Activated naive CD8-positive, alpha-beta T cell treated with anti-CD3 and anti-CD28 coated beads, Interleukin-2, amount 50 U/mL, for 24 hours (primary cell): Measurements from ENCODE around the gene SHISA7.
"Not testable (repeated sequence)": the region's sequence is repeated elsewhere in the genome, so short reads cannot be mapped to it uniquely, and the experiment has no call there.

Experiments
- ATAC-seq: fragments of 150-1000 bp; cut with Tn5 transposase; one replicate; pipeline ENCODE4 v1.10.0; 2021
- DNase-seq: peaks from one replicate; pipeline ENCODE4 v3.0.0; 2021
- H3K27ac Mint-ChIP-seq: one replicate; pipeline ENCODE4 v1.8.0; 2021; ENCODE audit warnings: mild to moderate bottlenecking, mixed read lengths
- H3K27me3 Mint-ChIP-seq: one replicate; pipeline ENCODE4 v1.8.0; 2021; ENCODE audit warnings: mixed read lengths
- H3K36me3 Mint-ChIP-seq: one replicate; pipeline ENCODE4 v1.8.0; 2021; ENCODE audit warnings: low read depth, mixed read lengths
- H3K4me1 Mint-ChIP-seq: one replicate; pipeline ENCODE4 v1.8.0; 2021; ENCODE audit warnings: mixed read lengths
- H3K4me3 Mint-ChIP-seq: one replicate; pipeline ENCODE4 v1.8.0; 2021; ENCODE audit warnings: mild to moderate bottlenecking, moderate library complexity, mixed read lengths
- H3K9me3 Mint-ChIP-seq: one replicate; pipeline ENCODE4 v1.8.0; 2021; ENCODE audit warnings: mixed read lengths

Gene SHISA7

DNA sequence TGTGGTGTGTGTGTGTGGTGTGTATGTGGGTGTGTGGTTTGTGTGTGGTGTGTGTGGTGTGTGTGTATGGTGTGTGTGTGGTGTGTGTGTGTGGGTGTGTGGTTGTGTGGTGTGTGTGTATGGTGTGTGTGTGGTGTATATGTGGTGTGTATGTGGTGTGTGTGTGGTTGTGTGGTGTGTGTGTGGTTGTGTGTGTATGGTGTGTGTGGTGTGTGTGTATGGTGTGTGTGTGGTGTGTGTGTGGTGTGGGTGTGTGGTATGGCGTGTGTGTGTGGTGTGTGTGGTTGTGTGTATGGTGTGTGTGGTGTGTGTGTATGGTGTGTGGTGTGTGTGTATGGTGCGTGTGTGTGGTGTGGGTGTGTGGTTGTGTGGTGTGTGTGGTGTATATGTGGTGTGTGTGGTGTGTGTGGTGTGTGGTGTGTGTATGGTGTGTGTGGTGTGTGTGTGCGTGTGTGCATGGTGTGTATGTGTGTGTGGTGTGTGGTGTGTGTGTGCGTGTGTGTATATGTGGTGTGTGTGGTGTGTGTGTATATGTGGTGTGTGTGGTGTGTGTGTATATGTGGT, 8.7 kb downstream of the SHISA7 start:
- DNase-seq (no peak), ATAC-seq (no peak)
- Mint-ChIP-seq H3K4me1 (peaks cover 1% of the 10 kb centered on the region), H3K9me3 (peaks cover 5% of the 10 kb centered on the region), H3K36me3 (no peaks in the 10 kb centered on the region), H3K27ac (no peak overlapping the region), H3K4me3 (no peak overlapping the region), H3K27me3 (peaks cover 51% of the 10 kb centered on the region)

DNA sequence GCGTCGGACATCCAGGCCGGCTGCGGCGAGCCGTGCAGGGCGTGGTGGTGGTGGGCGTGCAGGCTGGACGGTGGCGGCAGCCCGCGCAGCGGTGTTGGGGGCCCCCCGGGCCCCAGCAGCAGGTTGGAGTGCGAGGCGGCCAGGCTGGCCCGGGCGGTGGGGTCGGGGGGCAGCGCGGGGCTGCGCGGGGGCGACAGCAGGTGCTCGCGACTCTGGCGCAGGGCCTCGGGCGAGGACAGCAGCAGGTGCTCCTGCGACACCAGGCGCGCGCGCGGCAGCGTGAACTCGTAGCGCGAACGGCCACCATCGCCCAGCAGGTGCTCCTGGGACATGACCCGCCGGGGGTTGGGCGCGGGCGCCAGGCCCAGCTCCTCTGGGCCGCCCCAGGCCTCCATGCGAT, 9.8 kb downstream of the SHISA7 start:
- Mint-ChIP-seq H3K36me3 (no peaks in the 10 kb centered on the region), H3K27ac (no peak overlapping the region), H3K9me3 (peaks cover 5% of the 10 kb centered on the region), H3K4me1 (peaks cover 2% of the 10 kb centered on the region), H3K27me3 (peaks cover 45% of the 10 kb centered on the region), H3K4me3 (no peak overlapping the region)
- DNase-seq = no peak
- ATAC-seq = no peak

DNA sequence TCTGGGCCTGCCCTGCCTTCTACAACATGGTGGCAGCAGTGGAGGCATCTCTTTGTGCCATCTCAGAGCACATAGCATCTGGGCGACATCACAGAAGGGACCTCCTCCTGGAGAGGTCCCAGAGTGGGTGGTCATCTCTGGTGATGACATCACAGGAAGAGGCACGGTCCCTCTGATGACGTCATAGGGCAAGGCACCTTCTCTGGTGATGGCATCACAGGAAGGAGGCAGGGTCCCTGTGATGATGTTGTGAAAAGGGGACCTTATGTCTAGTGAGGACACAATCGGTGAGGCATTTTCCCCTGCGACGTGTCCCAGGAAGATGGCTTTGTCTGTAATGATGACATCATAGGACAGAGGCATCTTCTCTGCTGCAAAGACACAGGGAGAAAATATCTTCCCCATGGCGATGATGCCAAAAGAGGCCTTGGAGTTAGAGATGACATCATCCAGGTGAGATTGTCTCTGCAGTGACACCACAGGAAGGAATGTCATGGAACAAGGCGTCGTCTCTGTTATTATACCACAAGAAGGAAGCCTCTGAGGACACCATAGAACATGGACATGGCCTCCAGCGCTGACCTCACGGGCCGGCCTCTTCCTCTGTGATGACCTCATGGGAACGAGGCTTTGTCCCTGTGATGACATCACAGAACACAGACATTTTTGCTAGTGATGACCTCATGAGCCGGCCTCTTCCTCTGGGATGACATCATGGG, 10.7 kb downstream of the SHISA7 start:
- Mint-ChIP-seq H3K36me3 (no peaks in the 10 kb centered on the region), H3K27me3 (peaks cover 39% of the 10 kb centered on the region), H3K27ac (no peak overlapping the region), H3K4me1 (peaks cover 2% of the 10 kb centered on the region), H3K4me3 (no peak overlapping the region), H3K9me3 (peaks cover 5% of the 10 kb centered on the region)
- DNase-seq (no peak), ATAC-seq (no peak)

DNA sequence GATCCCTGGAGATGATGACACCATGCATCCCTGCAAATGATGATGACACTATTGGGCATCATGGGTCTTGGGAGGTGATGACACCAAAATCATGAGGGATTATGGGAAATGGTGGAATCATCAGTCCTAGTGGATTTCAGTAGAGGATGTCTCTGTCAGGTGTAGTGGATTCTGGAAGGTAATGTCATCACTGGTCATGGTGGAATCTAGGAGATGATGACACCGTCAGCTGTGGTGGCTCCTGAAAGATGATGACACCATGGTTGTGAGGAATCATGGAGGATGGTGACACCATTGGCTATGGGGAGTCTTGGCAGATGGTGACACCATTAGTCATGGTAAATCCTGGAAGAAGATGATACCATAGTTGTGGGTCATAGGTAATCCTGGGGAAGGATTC, 11.9 kb downstream of the SHISA7 start:
- Mint-ChIP-seq H3K27me3 (peaks cover 29% of the 10 kb centered on the region), H3K9me3 (peaks cover 5% of the 10 kb centered on the region), H3K4me1 (peaks cover 2% of the 10 kb centered on the region), H3K27ac (no peak overlapping the region), H3K36me3 (no peaks in the 10 kb centered on the region), H3K4me3 (no peak overlapping the region)
- no peak for ATAC-seq
- DNase-seq = no peak

DNA sequence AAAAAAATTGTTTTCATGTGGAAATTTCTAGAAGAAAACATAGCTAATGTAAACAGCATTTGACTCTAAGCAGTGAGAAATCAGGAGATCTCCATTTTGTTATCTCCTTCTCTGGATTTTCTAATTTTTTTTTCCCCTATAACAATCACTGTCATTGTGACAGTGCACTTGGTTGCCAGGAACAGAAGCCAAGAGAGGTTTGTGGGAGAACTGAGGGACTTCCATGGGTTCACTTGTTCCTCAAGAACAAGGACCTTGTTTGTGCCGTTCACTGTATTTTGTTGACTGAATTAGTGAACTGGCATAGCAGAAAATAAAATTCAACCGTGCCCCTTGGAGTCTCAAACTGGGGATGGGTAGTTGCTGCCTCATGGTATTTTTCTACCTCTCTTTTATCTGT, 17.1 kb downstream of the SHISA7 start:
- Mint-ChIP-seq H3K4me3 (no peak overlapping the region), H3K9me3 (no peaks in the 10 kb centered on the region), H3K4me1 (peaks cover 10% of the 10 kb centered on the region), H3K27ac (no peak overlapping the region), H3K27me3 (peaks cover 20% of the 10 kb centered on the region), H3K36me3 (no peaks in the 10 kb centered on the region)
- no peak for DNase-seq
- no peak for ATAC-seq

DNA sequence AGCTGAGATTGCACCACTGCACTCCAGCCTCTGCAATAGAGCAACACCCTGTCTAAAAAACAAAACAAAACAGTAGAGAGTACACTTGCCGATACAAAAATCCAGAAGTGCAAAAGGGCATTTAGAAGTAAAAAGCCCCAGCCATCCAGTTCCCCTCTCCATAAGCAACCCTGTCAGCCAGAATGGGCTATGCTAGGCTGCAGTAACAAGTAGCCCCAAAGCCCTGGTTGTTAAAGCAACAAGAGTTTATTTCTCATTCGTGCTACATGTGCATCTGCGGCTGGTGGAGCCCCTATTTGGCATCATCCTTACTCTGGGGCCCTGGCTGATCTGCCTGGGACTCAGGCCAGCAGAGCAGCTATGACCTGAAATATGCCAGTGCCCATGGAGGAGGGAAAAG, 18.6 kb downstream of the SHISA7 start:
- peaks cover 8% of the 10 kb centered on the region for H3K27me3 Mint-ChIP-seq
- peaks cover 11% of the 10 kb centered on the region for H3K4me1 Mint-ChIP-seq
- no peak overlapping the region for H3K4me3 Mint-ChIP-seq
- no peak for ATAC-seq
- DNase-seq = no peak
- no peaks in the 10 kb centered on the region for H3K36me3 Mint-ChIP-seq
- H3K9me3 Mint-ChIP-seq = no peaks in the 10 kb centered on the region
- H3K27ac Mint-ChIP-seq = no peak overlapping the region

DNA sequence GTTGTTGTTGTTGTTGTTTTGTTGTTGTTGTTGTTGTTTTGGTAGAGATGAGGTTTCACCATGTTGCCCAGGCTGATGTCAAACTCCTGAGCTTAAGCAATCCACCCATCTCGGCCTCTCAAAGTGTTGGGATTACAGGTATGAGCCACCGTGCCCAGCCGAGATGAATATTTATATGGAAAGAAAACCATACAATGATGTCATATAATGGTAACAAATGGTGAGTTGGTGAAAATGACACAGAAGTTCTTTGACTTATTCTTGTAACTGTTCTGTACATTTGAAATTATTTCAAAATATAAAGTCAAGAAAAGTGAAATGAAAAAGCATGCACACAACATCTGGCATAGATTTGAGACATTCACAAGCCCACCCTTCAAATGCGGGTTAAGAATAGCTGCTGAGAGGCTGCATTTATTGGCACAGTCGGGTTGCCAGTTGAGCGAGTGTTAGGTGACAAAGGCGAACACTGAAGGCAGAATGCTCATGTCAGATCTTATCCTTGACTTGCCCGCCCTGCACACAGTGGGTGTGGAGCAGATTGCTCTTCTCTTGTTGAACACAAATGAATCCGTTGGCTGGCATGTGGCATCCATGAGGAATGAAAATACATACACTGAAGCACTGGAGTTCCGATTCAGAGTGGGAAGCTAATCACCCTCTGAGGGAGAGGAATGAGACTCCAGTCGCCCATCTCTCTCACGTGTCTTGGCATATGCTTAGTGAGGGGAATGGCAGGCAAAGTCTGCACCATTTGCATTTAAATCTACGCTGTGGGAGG, 19.7 kb downstream of the SHISA7 start:
- no peak for ATAC-seq
- no peaks in the 10 kb centered on the region for H3K36me3 Mint-ChIP-seq
- H3K4me3 Mint-ChIP-seq = no peak overlapping the region
- H3K27ac Mint-ChIP-seq = no peak overlapping the region
- H3K27me3 Mint-ChIP-seq = peaks cover 4% of the 10 kb centered on the region
- H3K4me1 Mint-ChIP-seq = peaks cover 9% of the 10 kb centered on the region
- no peaks in the 10 kb centered on the region for H3K9me3 Mint-ChIP-seq
- no peak for DNase-seq

GRCh38 chr19:55421281-55421680, 21.8 kb downstream of the SHISA7 start:
- peaks cover 13% of the 10 kb centered on the region for H3K4me1 Mint-ChIP-seq
- H3K27me3 Mint-ChIP-seq, H3K36me3 Mint-ChIP-seq, H3K4me3 Mint-ChIP-seq, H3K9me3 Mint-ChIP-seq, ATAC-seq, H3K27ac Mint-ChIP-seq, DNase-seq: not testable (repeated sequence)

DNA sequence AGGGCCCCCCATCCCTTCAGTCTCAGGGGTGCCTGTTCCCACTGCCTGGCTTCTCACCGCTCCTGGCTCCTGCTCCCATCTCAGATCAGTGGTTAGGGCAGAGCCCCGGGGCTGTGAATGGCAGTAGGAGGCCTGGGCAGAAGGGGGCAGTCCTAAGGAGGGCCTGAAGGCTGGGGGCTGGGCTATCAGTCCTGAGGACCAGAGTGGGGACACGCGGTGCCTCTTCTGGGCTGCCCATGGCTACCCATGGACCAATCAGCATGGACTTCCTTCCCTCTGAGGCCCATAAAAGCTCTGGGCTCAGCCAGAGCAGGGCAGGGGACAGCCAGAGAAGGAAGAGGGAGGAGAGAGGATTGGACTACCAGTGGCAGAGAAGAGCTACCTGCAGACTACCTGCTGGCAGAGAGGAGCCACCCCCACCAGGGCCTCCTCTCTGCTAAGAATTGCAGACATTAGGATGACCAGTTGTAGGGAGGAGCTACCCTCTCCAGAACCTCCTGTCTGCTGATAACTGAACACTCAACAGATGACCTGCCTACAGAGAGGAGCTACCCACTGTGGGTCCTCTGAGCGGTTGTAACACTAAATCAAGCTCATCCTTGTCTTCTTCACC, 23.4 kb downstream of the SHISA7 start:
- peaks cover 13% of the 10 kb centered on the region for H3K4me1 Mint-ChIP-seq
- H3K27me3 Mint-ChIP-seq = peaks cover 7% of the 10 kb centered on the region
- no peak overlapping the region for H3K4me3 Mint-ChIP-seq
- DNase-seq (no peak), ATAC-seq (no peak)
- no peaks in the 10 kb centered on the region for H3K36me3 Mint-ChIP-seq
- H3K9me3 Mint-ChIP-seq = no peaks in the 10 kb centered on the region
- H3K27ac Mint-ChIP-seq = no peak overlapping the region

- no peak for DNase-seq
- H3K9me3 Mint-ChIP-seq = no peaks in the 10 kb centered on the region
- no peak for ATAC-seq
- H3K27ac Mint-ChIP-seq = no peak overlapping the region
- no peak overlapping the region for H3K4me3 Mint-ChIP-seq
- H3K27me3 Mint-ChIP-seq = peaks cover 7% of the 10 kb centered on the region
- peaks cover 13% of the 10 kb centered on the region for H3K4me1 Mint-ChIP-seq
- H3K36me3 Mint-ChIP-seq = no peaks in the 10 kb centered on the region
These were observed 24.0 kb downstream of the SHISA7 start for GRCh38 chr19:55419103-55419502.

DNA sequence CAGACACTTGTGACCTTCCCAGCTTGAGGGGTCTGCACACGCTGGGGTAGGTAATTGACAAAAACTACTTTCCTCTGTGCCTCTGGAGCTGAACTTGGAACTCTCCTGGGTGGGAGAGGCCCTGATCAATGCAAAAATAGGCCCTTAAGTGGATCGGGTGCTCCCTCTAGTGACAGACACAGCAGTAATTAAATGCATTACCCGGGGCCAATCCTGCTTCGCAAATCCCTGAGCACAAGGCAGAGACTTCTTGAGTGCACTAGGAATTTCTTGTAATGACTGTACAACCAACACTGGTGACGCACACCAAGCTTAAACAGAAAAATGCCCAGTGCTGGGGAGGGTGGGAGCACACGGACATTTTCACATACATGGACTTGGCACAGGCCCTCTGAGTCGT, 24.9 kb downstream of the SHISA7 start:
- Mint-ChIP-seq H3K27me3 (peaks cover 2% of the 10 kb centered on the region), H3K36me3 (no peaks in the 10 kb centered on the region), H3K4me1 (peaks cover 13% of the 10 kb centered on the region), H3K4me3 (no peak overlapping the region), H3K9me3 (no peaks in the 10 kb centered on the region), H3K27ac (no peak overlapping the region)
- DNase-seq (peak; percentile 53), ATAC-seq (peak; percentile 76)

DNA sequence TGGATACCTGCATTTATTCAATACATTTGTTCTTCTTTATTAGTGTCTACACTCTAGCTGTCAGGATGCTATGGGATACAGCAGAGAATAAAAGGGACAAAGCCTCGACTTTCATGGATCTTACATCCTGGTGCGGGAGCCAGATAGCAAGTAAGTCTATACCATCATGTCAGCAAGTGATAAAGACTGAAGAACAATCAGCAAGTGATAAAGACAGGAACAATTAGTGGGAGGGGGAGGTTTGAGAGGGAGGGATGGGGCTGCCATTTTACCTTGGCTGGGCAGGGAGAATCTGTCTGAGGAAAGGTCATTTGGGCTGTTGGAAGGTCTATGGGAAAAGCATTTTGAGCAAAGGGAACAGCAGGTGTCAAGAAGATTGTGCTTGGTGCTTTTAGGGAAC, 32.9 kb downstream of the SHISA7 start:
- Mint-ChIP-seq H3K27ac (no peak overlapping the region), H3K27me3 (peaks cover 2% of the 10 kb centered on the region), H3K4me1 (peaks cover 32% of the 10 kb centered on the region), H3K9me3 (peaks cover 11% of the 10 kb centered on the region), H3K36me3 (peaks cover 21% of the 10 kb centered on the region), H3K4me3 (no peak overlapping the region)
- DNase-seq (no peak), ATAC-seq (no peak)

GRCh38 chr19:55409179-55409578, 33.9 kb downstream of the SHISA7 start:
- Mint-ChIP-seq H3K4me3 (peak overlapping the region; percentile 43), H3K36me3 (peaks cover 23% of the 10 kb centered on the region), H3K27ac (peak overlapping the region; percentile 98), H3K9me3 (peaks cover 11% of the 10 kb centered on the region), H3K4me1 (peaks cover 32% of the 10 kb centered on the region)
- ATAC-seq, DNase-seq, H3K27me3 Mint-ChIP-seq: not testable (repeated sequence)

- H3K9me3 Mint-ChIP-seq = peaks cover 11% of the 10 kb centered on the region
- H3K4me1 Mint-ChIP-seq = peaks cover 37% of the 10 kb centered on the region
- H3K27ac Mint-ChIP-seq = peak overlapping the region; percentile 98
- ATAC-seq = no peak
- H3K4me3 Mint-ChIP-seq = peak overlapping the region; percentile 92
- peaks cover 29% of the 10 kb centered on the region for H3K36me3 Mint-ChIP-seq
- no peak for DNase-seq
- H3K27me3 Mint-ChIP-seq = no peaks in the 10 kb centered on the region
These were observed 34.6 kb downstream of the SHISA7 start for GRCh38 chr19:55408533-55408872.
